ENCODE measurements around the gene ACAP2. TPM values are rescaled to one million over a fixed set of nuclear protein-coding genes. Genes with fewer than 3 reads are reported as not detected.
A peak's percentile ranks its signal among the peaks of the same experiment; 100 is the strongest.

The ACAP2 gene
- total and polyA plus RNA-seq, 2 experiments from 2014 or later = 27.0 to 47.4 TPM

DNA sequence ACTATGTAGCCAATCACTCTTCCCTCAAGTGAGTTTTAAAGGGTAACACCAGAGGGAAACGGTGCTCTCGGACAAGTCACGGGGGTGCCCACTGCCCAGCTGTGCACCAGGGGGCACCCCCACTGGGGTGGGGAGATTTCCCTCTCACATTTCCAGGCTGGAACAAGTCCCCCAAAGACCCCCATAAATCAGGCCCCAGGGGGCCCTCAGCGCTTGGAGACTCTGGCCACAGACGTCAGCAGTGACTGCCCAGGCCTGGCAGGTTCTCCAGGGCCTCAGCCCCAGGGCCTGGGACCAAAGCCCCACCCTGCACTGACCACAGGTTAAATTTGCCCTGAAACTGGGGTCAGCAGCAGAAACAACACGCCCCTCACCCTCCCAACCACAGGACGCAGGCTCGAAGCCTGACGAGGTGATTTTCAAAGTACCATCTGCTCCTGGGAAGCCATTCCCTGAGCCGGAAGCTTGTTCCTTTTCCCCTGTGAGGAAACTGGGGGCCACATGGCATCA lies 188.8 kb downstream of the ACAP2 start:
- no peak for TF ChIP-seq EZH2phosphoT487 (IDR thresholded peaks at IDR 0.05; ENCODE audit: low read depth, severe bottlenecking, unreplicated experiment)
- TF ChIP-seq, protein P1, sequence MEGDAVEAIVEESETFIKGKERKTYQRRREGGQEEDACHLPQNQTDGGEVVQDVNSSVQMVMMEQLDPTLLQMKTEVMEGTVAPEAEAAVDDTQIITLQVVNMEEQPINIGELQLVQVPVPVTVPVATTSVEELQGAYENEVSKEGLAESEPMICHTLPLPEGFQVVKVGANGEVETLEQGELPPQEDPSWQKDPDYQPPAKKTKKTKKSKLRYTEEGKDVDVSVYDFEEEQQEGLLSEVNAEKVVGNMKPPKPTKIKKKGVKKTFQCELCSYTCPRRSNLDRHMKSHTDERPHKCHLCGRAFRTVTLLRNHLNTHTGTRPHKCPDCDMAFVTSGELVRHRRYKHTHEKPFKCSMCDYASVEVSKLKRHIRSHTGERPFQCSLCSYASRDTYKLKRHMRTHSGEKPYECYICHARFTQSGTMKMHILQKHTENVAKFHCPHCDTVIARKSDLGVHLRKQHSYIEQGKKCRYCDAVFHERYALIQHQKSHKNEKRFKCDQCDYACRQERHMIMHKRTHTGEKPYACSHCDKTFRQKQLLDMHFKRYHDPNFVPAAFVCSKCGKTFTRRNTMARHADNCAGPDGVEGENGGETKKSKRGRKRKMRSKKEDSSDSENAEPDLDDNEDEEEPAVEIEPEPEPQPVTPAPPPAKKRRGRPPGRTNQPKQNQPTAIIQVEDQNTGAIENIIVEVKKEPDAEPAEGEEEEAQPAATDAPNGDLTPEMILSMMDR (IDR thresholded peaks at IDR 0.05; ENCODE audit: poor library complexity) = no peak
- no peak for TF ChIP-seq EZH2 (IDR thresholded peaks at IDR 0.05; ENCODE audit: borderline replicate concordance)
- Histone ChIP-seq H4K20me1 (ENCODE audit: insufficient read depth, poor library complexity, severe bottlenecking) (no peaks in the 10 kb centered on the region), H3K9me2 (replicated peaks; ENCODE audit: insufficient read depth) (no peaks in the 10 kb centered on the region), H3K4me3 (no peak overlapping the region), H3K4me2 (no peak overlapping the region), H3K9me3 (ENCODE audit: low read depth) (no peaks in the 10 kb centered on the region), H3K79me2 (peaks cover 68% of the 10 kb centered on the region), H3K27me3 (no peaks in the 10 kb centered on the region), H2AFZ (no peak overlapping the region), H3K4me1 (ENCODE audit: insufficient read depth) (peaks cover 14% of the 10 kb centered on the region), H3K36me3 (replicated peaks; ENCODE audit: insufficient read depth, low read depth) (no peaks in the 10 kb centered on the region), H3K27ac (peak overlapping the region; percentile 73)
- 88% methylated on average over 10 of the region's 10 CpGs for WGBS (ENCODE audit: low lambda C conversion rate, missing lambda C conversion rate)
- no peak for DNase-seq (ENCODE audit: low spot score)

DNA sequence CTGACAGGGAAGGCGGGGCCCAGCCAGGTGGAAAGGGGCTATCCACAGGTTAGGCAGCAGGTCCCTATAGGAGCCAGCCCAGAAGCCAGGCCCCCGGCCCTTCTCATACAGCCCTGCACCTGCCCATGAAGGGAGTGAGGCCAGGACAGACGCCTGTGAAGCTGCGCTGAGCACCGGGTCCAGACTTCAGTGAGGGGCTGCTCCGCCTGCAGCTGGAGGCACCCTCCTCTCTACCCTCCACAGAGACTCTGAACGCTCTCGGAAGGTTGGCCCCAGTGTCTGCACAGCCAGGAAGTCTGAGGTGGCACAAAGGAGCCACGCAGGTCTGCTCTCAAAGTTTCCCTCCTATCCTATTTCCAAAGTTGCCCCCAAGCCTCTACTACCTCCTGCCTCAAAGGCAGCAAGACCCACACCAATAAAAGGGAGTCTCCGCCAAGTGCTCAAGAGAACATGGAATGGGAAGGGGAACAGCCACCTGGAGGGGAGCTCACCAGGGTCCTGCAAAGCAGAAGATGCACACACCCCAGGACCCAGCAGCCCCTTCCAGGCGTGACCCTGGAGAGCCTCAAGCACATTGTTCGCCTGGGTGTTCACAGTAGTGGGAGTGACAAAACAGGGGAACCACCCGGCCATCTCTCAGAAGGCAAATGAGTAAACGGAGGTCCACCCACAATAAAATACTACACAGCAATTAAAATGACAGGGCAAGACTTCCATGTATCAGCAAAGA lies 191.3 kb downstream of the ACAP2 start:
- 89% methylated on average over 14 of the region's 14 CpGs for WGBS (ENCODE audit: low lambda C conversion rate, missing lambda C conversion rate)
- Histone ChIP-seq H4K20me1 (ENCODE audit: insufficient read depth, poor library complexity, severe bottlenecking) (no peaks in the 10 kb centered on the region), H3K27me3 (no peaks in the 10 kb centered on the region), H3K4me1 (ENCODE audit: insufficient read depth) (peaks cover 3% of the 10 kb centered on the region), H3K4me2 (no peak overlapping the region), H3K79me2 (peaks cover 50% of the 10 kb centered on the region), H3K36me3 (replicated peaks; ENCODE audit: insufficient read depth, low read depth) (no peaks in the 10 kb centered on the region), H3K27ac (no peak overlapping the region), H2AFZ (no peak overlapping the region), H3K9me2 (replicated peaks; ENCODE audit: insufficient read depth) (no peaks in the 10 kb centered on the region), H3K9me3 (ENCODE audit: low read depth) (no peaks in the 10 kb centered on the region), H3K4me3 (no peak overlapping the region)
- no peak for DNase-seq (ENCODE audit: low spot score)
- TF ChIP-seq EZH2phosphoT487 (IDR thresholded peaks at IDR 0.05; ENCODE audit: low read depth, severe bottlenecking, unreplicated experiment) (no peak), EZH2 (IDR thresholded peaks at IDR 0.05; ENCODE audit: borderline replicate concordance) (no peak)
- TF ChIP-seq, protein P1 (IDR thresholded peaks at IDR 0.05; ENCODE audit: poor library complexity) = no peak

DNA sequence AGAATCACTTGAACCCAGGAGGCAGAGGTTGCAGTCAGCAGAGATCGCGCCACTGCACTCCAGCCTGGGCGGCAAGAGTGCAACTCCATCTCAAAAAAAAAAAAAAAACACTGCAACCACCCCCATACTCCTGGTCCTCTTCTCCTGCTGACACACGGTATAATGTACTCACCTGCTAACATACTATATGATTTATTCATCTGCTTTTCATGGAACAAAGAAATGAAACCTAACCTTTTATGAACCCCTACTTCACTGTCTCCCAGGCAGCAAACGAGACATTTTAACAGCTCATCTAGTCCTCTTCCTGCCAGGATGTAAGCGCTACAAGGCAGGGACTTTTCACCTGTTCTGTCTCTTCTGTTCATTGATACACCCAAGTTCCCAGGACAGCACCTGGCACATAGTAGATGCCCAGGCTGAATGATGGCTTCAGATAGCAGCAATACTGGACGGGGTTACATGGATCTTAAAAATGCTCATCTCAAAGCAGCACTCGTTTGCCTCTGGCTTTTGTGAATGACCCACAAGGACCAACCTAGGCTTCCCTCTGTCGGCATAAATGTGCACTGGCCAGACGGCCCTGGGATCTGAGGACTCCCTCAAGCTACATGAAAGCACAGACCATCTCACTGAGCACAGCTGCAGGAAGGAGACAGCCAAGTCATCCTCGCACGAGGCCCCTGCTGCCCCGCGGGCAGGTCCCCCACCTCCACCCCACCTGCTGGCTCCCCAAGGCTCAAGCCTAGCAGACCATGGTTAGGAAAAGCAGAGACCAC lies 192.2 kb downstream of the ACAP2 start:
- no peak for DNase-seq (ENCODE audit: low spot score)
- H3K9me2 ChIP-seq (replicated peaks; ENCODE audit: insufficient read depth) = no peaks in the 10 kb centered on the region
- no peak overlapping the region for H2AFZ ChIP-seq
- TF ChIP-seq, protein P1 (IDR thresholded peaks at IDR 0.05; ENCODE audit: poor library complexity) = no peak
- no peak for TF ChIP-seq EZH2phosphoT487 (IDR thresholded peaks at IDR 0.05; ENCODE audit: low read depth, severe bottlenecking, unreplicated experiment)
- TF ChIP-seq EZH2 (IDR thresholded peaks at IDR 0.05; ENCODE audit: borderline replicate concordance) = no peak
- no peak overlapping the region for H3K4me3 ChIP-seq
- H3K27me3 ChIP-seq = no peaks in the 10 kb centered on the region
- WGBS (ENCODE audit: low lambda C conversion rate, missing lambda C conversion rate) = 89% methylated on average over 14 of the region's 14 CpGs
- no peaks in the 10 kb centered on the region for H3K36me3 ChIP-seq (replicated peaks; ENCODE audit: insufficient read depth, low read depth)
- no peak overlapping the region for H3K4me2 ChIP-seq
- H3K4me1 ChIP-seq (ENCODE audit: insufficient read depth) = peaks cover 3% of the 10 kb centered on the region
- no peaks in the 10 kb centered on the region for H3K9me3 ChIP-seq (ENCODE audit: low read depth)
- H3K79me2 ChIP-seq = peaks cover 42% of the 10 kb centered on the region
- H4K20me1 ChIP-seq (ENCODE audit: insufficient read depth, poor library complexity, severe bottlenecking) = no peaks in the 10 kb centered on the region
- H3K27ac ChIP-seq = no peak overlapping the region

Data from hepatocyte (in vitro differentiated cells).